NOMO-1 treated with dmso at 0.1 percent for 144 hours (cell line): ENCODE measurements around the gene PLEKHD1.

ENCODE experiments used
- DNase-seq: peaks from one replicate; lab custom pipeline; 2025; ENCODE audit not compliant: unreplicated experiment; lab: John Stamatoyannopoulos, UW

PLEKHD1 gene

GRCh38 chr14:69518289-69519101 lies 34.0 kb downstream of the PLEKHD1 start:
- DNase-seq = no peak

GRCh38 chr14:69519204-69520100 lies 34.9 kb downstream of the PLEKHD1 start:
- DNase-seq = no peak

- DNase-seq = no peak
Measured at GRCh38 chr14:69522026-69522425, 37.5 kb downstream of the PLEKHD1 start.

GRCh38 chr14:69525896-69526295 lies 41.4 kb downstream of the PLEKHD1 start:
- no peak for DNase-seq

GRCh38 chr14:69527635-69528034 lies 43.1 kb downstream of the PLEKHD1 start:
- no peak for DNase-seq

- no peak for DNase-seq
Measured at GRCh38 chr14:69528143-69528542, 43.6 kb downstream of the PLEKHD1 start.

- DNase-seq = no peak
Measured at GRCh38 chr14:69528930-69529329, 44.4 kb downstream of the PLEKHD1 start.

- DNase-seq = no peak
Measured at GRCh38 chr14:69529563-69529962, 45.0 kb downstream of the PLEKHD1 start.

GRCh38 chr14:69530095-69530494 lies 45.6 kb downstream of the PLEKHD1 start:
- no peak for DNase-seq

GRCh38 chr14:69531135-69531534 lies 46.6 kb downstream of the PLEKHD1 start:
- no peak for DNase-seq

GRCh38 chr14:69532561-69533340 lies 48.2 kb downstream of the PLEKHD1 start:
- no peak for DNase-seq

- DNase-seq = no peak
Measured at GRCh38 chr14:69535230-69535848, 50.8 kb downstream of the PLEKHD1 start.

GRCh38 chr14:69536971-69537370 lies 52.4 kb downstream of the PLEKHD1 start:
- no peak for DNase-seq

- DNase-seq = no peak
Measured at GRCh38 chr14:69537900-69538299, 53.4 kb downstream of the PLEKHD1 start.

- no peak for DNase-seq
Measured at GRCh38 chr14:69538766-69539165, 54.2 kb downstream of the PLEKHD1 start.

- peak; percentile 32 for DNase-seq
Measured at GRCh38 chr14:69539631-69540410, 55.3 kb downstream of the PLEKHD1 start.

- DNase-seq = no peak
Measured at GRCh38 chr14:69540654-69541335, 56.3 kb downstream of the PLEKHD1 start.

- no peak for DNase-seq
Measured at GRCh38 chr14:69542311-69542710, 57.8 kb downstream of the PLEKHD1 start.

GRCh38 chr14:69543341-69544115 lies 59.0 kb downstream of the PLEKHD1 start:
- DNase-seq = peak; percentile 66
